Measurements from ENCODE around the gene MINDY2. TPM values are rescaled to one million over a fixed set of nuclear protein-coding genes. Genes with fewer than 3 reads are reported as not detected.

Gene MINDY2
- total and polyA plus RNA-seq, 2 experiments from 2014 or later: 30.7 to 40.2 TPM

GRCh38 chr15:58741032-58741431, 30.1 kb upstream of the MINDY2 start:
- H3K27ac ChIP-seq: no peak overlapping the region
- no peaks in the 10 kb centered on the region for H3K36me3 ChIP-seq
- H3K9me3 ChIP-seq (ENCODE audit: low read depth): no peaks in the 10 kb centered on the region
- H3K4me3 ChIP-seq: no peak overlapping the region
- H3K4me1 ChIP-seq (ENCODE audit: low read depth): peaks cover 36% of the 10 kb centered on the region
- DNase-seq (ENCODE audit: low read depth in 1 of 2, low spot score in 1 of 2): no peak
- no peaks in the 10 kb centered on the region for H3K27me3 ChIP-seq
- TF ChIP-seq CTCF (IDR thresholded peaks at IDR 0.05; ENCODE audit: low read depth, low read length): no peak

GRCh38 chr15:58742022-58742813, 28.9 kb upstream of the MINDY2 start:
- H3K9me3 ChIP-seq (ENCODE audit: low read depth): no peaks in the 10 kb centered on the region
- no peak for TF ChIP-seq CTCF (IDR thresholded peaks at IDR 0.05; ENCODE audit: low read depth, low read length)
- DNase-seq (ENCODE audit: low read depth in 1 of 2, low spot score in 1 of 2): peak; percentile 21 to 77
- H3K4me1 ChIP-seq (ENCODE audit: low read depth): peaks cover 43% of the 10 kb centered on the region
- H3K36me3 ChIP-seq: no peaks in the 10 kb centered on the region
- no peaks in the 10 kb centered on the region for H3K27me3 ChIP-seq
- H3K27ac ChIP-seq: peak overlapping the region; percentile 18
- no peak overlapping the region for H3K4me3 ChIP-seq

- H3K4me1 ChIP-seq (ENCODE audit: low read depth): peaks cover 41% of the 10 kb centered on the region
- H3K27ac ChIP-seq: peak overlapping the region; percentile 18
- DNase-seq (ENCODE audit: low read depth in 1 of 2, low spot score in 1 of 2): no peak
- TF ChIP-seq CTCF (IDR thresholded peaks at IDR 0.05; ENCODE audit: low read depth, low read length): no peak
- no peaks in the 10 kb centered on the region for H3K9me3 ChIP-seq (ENCODE audit: low read depth)
- no peaks in the 10 kb centered on the region for H3K36me3 ChIP-seq
- H3K27me3 ChIP-seq: no peaks in the 10 kb centered on the region
- H3K4me3 ChIP-seq: no peak overlapping the region
These were observed 28.1 kb upstream of the MINDY2 start for GRCh38 chr15:58742819-58743502.

- peaks cover 32% of the 10 kb centered on the region for H3K4me1 ChIP-seq (ENCODE audit: low read depth)
- no peak for DNase-seq (ENCODE audit: low read depth in 1 of 2, low spot score in 1 of 2)
- H3K4me3 ChIP-seq: no peak overlapping the region
- no peak overlapping the region for H3K27ac ChIP-seq
- no peaks in the 10 kb centered on the region for H3K9me3 ChIP-seq (ENCODE audit: low read depth)
- H3K27me3 ChIP-seq: no peaks in the 10 kb centered on the region
- H3K36me3 ChIP-seq: no peaks in the 10 kb centered on the region
- no peak for TF ChIP-seq CTCF (IDR thresholded peaks at IDR 0.05; ENCODE audit: low read depth, low read length)
These were observed 24.9 kb upstream of the MINDY2 start for GRCh38 chr15:58746174-58746573.

- peaks cover 23% of the 10 kb centered on the region for H3K4me1 ChIP-seq (ENCODE audit: low read depth)
- DNase-seq (ENCODE audit: low read depth in 1 of 2, low spot score in 1 of 2): peak in 1 of 2 donors; percentile 24
- no peak for TF ChIP-seq CTCF (IDR thresholded peaks at IDR 0.05; ENCODE audit: low read depth, low read length)
These were observed 22.9 kb upstream of the MINDY2 start for GRCh38 chr15:58748040-58748851.

More at GRCh38 chr15:58748040-58748851, 22.9 kb upstream of the MINDY2 start:
- Histone ChIP-seq H3K27ac (peak overlapping the region; percentile 99), H3K9me3 (ENCODE audit: low read depth) (no peaks in the 10 kb centered on the region), H3K27me3 (no peaks in the 10 kb centered on the region), H3K4me3 (peak overlapping the region; percentile 99), H3K36me3 (no peaks in the 10 kb centered on the region)
